Ovary (tissue), 9 donors: Measurements from ENCODE around the gene SNAPC3. TPM values are rescaled to one million over a fixed set of nuclear protein-coding genes. Genes with fewer than 3 reads are reported as not detected.

ENCODE experiments used
- DNase-seq, 5 donors: peaks; one replicate each; pipeline ENCODE4 v3.0.0-alpha.2; 2019 to 2020
- H3K27ac ChIP-seq, 2 donors: fragments of 200-600 bp; one replicate each; pipeline versions ENCODE4 v1.5.1 to v1.8.0; 2019 to 2022
- H3K27me3 ChIP-seq: fragments of 200-600 bp; one replicate; pipeline ENCODE4 v1.8.0; 2022
- H3K36me3 ChIP-seq: fragments of 200-600 bp; sonication (generic); one replicate; pipeline ENCODE4 v1.5.1; 2019
- H3K4me1 ChIP-seq: one replicate; pipeline ENCODE4 v1.8.1; 2013; ENCODE audit warnings: mild to moderate bottlenecking, moderate library complexity; ENCODE audit not compliant: insufficient read depth
- H3K4me3 ChIP-seq: fragments of 200-600 bp; sonication (generic); one replicate; pipeline ENCODE4 v1.5.1; 2017
- H3K9me3 ChIP-seq, 2 donors: fragments of 200-600 bp in 1 of 2; sonication (generic) in 1 of 2; one replicate each; pipeline versions ENCODE4 v1.5.1 to v1.8.1; 2013 to 2019; ENCODE audit warnings: mild to moderate bottlenecking in 1 of 2, moderate library complexity in 1 of 2
- EP300 ChIP-seq: sonication (generic); formaldehyde crosslinking; IDR thresholded peaks from one replicate; pipeline ENCODE4 v1.6.1; 2017; ENCODE audit warnings: antibody characterized with exemption
- POLR2A ChIP-seq: fragments of 450-650 bp; IDR thresholded peaks from one replicate; pipeline ENCODE4 v1.6.1; 2017; ENCODE audit warnings: antibody characterized with exemption, mild to moderate bottlenecking, moderate library complexity
- WGBS, 3 donors: extraction: QIAGEN DNeasy Blood & Tissue Kit in 1 of 3; methylation state at CpG; one replicate each; pipeline versions ENCODE4 v1.1.5 to v1.1.7; 2013 to 2017; 5-methylcytosine and 5-hydroxymethylcytosine counted together
- intact Hi-C, 4 donors: fragments of 100-400 bp; cut with DNase I; formaldehyde crosslinking; loops; one replicate each; pipeline versions ENCODE4 v1.11.0 to v1.15.1; 2022 to 2023
- polyA plus RNA-seq, 2 donors: library from polyadenylated mRNA; stranded (reverse); fragments of 200-250 nt in 1 of 2; fragments of 350-450 nt in 1 of 2; fragmentation: Illumina TruSeq in 1 of 2; extraction: RNeasy Lipid Tissue Mini Kit (QIAGEN cat#74804) in 1 of 2; gene quantifications; one replicate each; pipeline ENCODE4 v1.2.3, GENCODE V29; 2013 to 2014
- small RNA-seq: library from RNA; depleted of rRNA; stranded (forward); fragments of <200 nt; gene quantifications from one replicate; pipeline ENCODE3, GENCODE V24; 2016
- total RNA-seq, 7 donors: library from RNA; depleted of rRNA in 2 of 7; stranded (reverse); fragments of >200 nt in 2 of 7; fragmentation: NEBNext Ultra II Directional in 3 of 7; extraction: Animal tissue kit (Norgen Biotek cat#: 25700) in 3 of 7; gene quantifications; one replicate each; pipeline versions ENCODE4 v1.1.0 to v1.2.4, GENCODE V29; 2016 to 2023
- TF ChIP-seq, protein P1 (sequence below), 3 donors: fragments of 450-650 bp in 2 of 3; fragments of 200-600 bp in 1 of 3; IDR thresholded peaks; one replicate each; pipeline versions ENCODE4 v1.5.1 to v1.8.0; 2016 to 2022; ENCODE audit warnings: antibody characterized with exemption in 3 of 3, mild to moderate bottlenecking in 1 of 3
- donor health status: DM: no; HTN: no; CAD: no; lungs with moderate emphysema.
- donor health status: DM: no; HTN: no; CAD: no.
- donor health status: Bipolar disorder and iron deficiency.
- donor health status: DM: yes; HTN: yes; CAD: no.
- donor health status: DM: no; HTN: no; CAD: no.
- donor health status: DM: yes; HTN: yes; CAD: no.

Gene SNAPC3
- total and polyA plus RNA-seq, 9 donors = 15.8 to 32.3 (median 26.2) TPM

DNA sequence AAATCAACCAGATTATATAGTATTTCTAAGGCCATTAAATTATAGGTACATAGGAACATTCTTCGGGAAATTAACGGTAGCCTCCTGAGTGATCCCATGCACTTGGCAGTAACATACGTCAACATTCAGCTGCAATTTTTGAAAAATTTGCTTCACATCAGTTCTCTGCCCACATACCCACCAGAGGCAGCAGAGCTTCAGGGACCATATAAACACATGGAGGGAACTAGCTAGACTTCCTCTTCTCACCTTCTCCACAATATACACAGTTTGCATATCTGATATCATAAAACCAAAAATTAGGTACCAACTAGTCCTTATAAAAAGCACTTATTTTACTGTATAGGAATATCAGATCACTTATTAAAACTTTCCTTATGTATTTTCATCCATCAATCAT is 83.2 kb downstream of the SNAPC3 start:
- no peaks in the 10 kb centered on the region for H3K9me3 ChIP-seq
- no peak for DNase-seq
- no peak overlapping the region for H3K4me3 ChIP-seq
- WGBS, 3 donors = 87 to 92% (median 89%) methylated on average over 3 of the region's 3 CpGs
- H3K4me1 ChIP-seq = peaks cover 1% of the 10 kb centered on the region
- intact Hi-C loops = no loop called here
- H3K27ac ChIP-seq = no peak overlapping the region
- no peaks in the 10 kb centered on the region for H3K36me3 ChIP-seq
- TF ChIP-seq, protein P1, sequence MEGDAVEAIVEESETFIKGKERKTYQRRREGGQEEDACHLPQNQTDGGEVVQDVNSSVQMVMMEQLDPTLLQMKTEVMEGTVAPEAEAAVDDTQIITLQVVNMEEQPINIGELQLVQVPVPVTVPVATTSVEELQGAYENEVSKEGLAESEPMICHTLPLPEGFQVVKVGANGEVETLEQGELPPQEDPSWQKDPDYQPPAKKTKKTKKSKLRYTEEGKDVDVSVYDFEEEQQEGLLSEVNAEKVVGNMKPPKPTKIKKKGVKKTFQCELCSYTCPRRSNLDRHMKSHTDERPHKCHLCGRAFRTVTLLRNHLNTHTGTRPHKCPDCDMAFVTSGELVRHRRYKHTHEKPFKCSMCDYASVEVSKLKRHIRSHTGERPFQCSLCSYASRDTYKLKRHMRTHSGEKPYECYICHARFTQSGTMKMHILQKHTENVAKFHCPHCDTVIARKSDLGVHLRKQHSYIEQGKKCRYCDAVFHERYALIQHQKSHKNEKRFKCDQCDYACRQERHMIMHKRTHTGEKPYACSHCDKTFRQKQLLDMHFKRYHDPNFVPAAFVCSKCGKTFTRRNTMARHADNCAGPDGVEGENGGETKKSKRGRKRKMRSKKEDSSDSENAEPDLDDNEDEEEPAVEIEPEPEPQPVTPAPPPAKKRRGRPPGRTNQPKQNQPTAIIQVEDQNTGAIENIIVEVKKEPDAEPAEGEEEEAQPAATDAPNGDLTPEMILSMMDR (IDR thresholded peaks at IDR 0.05) = no peak
- H3K27me3 ChIP-seq = no peaks in the 10 kb centered on the region

DNA sequence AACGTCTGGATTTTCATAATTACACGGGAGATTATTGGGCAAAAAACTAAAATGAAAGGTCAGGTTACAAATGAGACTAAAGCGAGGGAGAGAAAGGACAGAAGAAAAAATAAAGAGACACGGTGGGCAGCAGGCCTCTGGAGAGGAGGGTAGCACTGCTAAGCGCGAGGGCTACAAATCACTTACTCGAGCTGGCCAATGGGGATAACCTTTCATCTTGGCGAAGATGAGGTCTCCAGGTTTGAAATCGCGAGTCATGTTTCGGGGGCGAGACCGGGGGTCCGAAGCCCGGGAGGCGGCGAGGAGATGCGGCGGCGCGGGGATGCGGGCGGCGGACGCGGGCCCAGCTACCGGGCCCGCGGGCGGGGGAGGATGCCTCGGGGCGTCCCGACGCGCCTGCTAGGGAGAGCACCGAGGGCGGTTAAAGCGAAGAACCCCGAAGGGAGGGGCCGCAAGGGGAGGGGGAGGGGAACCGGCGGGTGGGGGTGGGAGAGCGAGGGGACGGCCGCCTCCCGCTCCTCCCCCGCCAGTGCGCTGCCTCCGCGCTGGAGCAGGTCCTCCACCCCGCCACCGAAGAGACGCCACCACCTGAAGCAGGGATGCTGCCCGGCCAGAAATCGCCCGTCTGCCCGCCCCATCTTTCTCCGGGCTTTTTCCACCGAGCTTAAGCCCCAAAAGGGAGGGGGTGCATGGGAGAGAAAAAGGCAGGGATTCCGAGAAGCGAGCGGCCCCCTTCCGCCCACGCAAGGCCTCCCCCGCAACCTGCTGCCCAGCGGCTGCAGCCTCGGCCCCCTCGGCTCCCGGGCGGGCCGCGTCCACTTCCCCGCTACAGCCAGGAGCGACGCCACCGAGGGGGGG is 87.5 kb downstream of the SNAPC3 start:
- peak; percentile 47 to 69 (median 65) for DNase-seq
- Histone ChIP-seq H3K27ac (peak overlapping the region; percentile 91 to 95), H3K36me3 (no peaks in the 10 kb centered on the region), H3K27me3 (no peaks in the 10 kb centered on the region), H3K4me1 (peaks cover 1% of the 10 kb centered on the region), H3K9me3 (no peaks in the 10 kb centered on the region), H3K4me3 (peak overlapping the region; percentile 93)
- WGBS, 3 donors = 0 to 1% (median 1%) methylated on average over 64 to 76 of the region's 76 CpGs
- TF ChIP-seq EP300 (no peak), POLR2A (no peak)
- TF ChIP-seq, protein P1 (IDR thresholded peaks at IDR 0.05) = no peak
- intact Hi-C loops = no loop called here

DNA sequence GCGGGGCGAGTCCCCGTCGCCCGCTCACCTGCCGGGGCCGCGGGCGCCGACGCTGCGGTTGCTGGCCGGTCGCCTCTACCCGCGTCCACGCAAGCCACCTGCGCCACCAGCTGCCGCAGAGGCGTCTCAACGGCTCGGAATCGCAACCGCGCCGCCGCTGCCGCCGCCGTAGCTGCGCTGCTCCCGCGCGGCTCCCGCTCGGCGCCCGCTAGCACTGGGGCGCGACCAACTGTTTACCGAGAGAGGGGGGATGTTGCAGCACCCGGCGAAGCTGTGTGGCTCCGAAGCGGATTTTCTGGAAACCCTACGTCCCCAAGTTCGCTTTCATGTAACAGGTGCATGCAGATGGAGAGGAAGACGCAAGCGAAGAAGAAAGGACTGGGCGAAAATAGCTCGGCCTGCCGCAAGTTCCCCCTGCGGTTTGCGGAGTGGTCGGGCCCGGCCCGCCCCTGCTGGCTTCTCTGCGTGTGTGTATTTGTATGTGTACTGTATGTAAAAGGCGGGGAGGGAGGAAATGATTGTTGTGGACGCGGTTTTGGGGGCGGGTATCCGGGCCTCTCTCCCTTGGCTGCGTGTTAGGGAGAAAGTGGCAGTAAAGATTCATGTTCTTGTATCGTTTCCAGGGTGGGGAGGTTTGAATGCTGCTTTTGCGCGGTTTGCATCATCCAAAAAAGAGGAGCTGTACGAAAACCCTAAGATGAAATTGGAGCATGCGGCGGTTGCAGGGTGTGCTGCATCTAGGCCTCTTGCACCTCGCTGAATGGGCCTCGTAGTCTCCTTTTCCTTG is 88.3 kb downstream of the SNAPC3 start, which contains the start of gene PSIP1:
PSIP1 (minus strand) TSS at position 182 of the 787 bp plus-strand sequence. CDS start 782 bp downstream, outside the sequence.
- peak; percentile 77 to 86 (median 85) for DNase-seq
- Histone ChIP-seq H3K9me3 (no peaks in the 10 kb centered on the region), H3K27me3 (no peaks in the 10 kb centered on the region), H3K36me3 (no peaks in the 10 kb centered on the region), H3K4me3 (peak within 1 kb of the TSS; percentile 93), H3K4me1 (peaks cover 1% of the 10 kb centered on the region), H3K27ac (peak within 1 kb of the TSS; percentile 91 to 95)
- peak; percentile 63 for TF ChIP-seq POLR2A
- no peak for TF ChIP-seq EP300
- TF ChIP-seq, protein P1 (IDR thresholded peaks at IDR 0.05) = peak in 2 of 3 donors; percentile 36 to 68
- 0 to 1% (median 1%) methylated on average over 72 of the region's 72 CpGs for WGBS, 3 donors
- intact Hi-C loops = no loop called here

Small RNAs within 50 kb of the gene (small RNA-seq; reads per million reads assigned to genes)
- not detected for gene RNU6-319P

Other genes starting within 250 kb of the SNAPC3 start
- gene TTC39B, start 115.7 kb upstream of the SNAPC3 start, total RNA-seq = 10 to 100 TPM in 6 of 7 donors, 1 to 10 TPM in 1; 8.6 to 26.0 (median 15.3) TPM
- gene TTC39B, start 115.7 kb upstream of the SNAPC3 start, polyA plus RNA-seq = 1 to 10 TPM; 2.9 to 7.4 TPM
- gene PSIP1, start 88.1 kb downstream of the SNAPC3 start, total RNA-seq = 100 to 1,000 TPM in 1 of 7 donors, 10 to 100 TPM in 6; 71.6 to 104 (median 81.2) TPM
- 10 to 100 TPM; 69.5 to 95.3 TPM for gene PSIP1, start 88.1 kb downstream of the SNAPC3 start, polyA plus RNA-seq
- 1 to 10 TPM; 4.1 to 6.1 (median 5.4) TPM for gene CCDC171, start 130.2 kb downstream of the SNAPC3 start, total RNA-seq
- gene CCDC171, start 130.2 kb downstream of the SNAPC3 start, polyA plus RNA-seq = 1 to 10 TPM; 2.0 to 2.6 TPM